H1 (cell line): Measurements from ENCODE around the gene ZNF695. TPM values are rescaled to one million over a fixed set of nuclear protein-coding genes. Genes with fewer than 3 reads are reported as not detected.

Experiments used
- BACH1 ChIP-seq: IDR thresholded peaks from 2 replicates; pipeline ENCODE4 v1.6.1; 2012; ENCODE audit warnings: low read length, improper control_type of control experiment
- CTBP2 ChIP-seq: IDR thresholded peaks from 2 replicates; pipeline ENCODE4 v1.7.0; 2011; ENCODE audit warnings: borderline replicate concordance, mild to moderate bottlenecking, moderate library complexity, mixed read lengths, low read length; ENCODE audit not compliant: insufficient read depth, insufficient read length
- CTCF ChIP-seq, 3 experiments: IDR thresholded peaks; 1 replicate in 2 of 3; 2 replicates in 1 of 3; pipeline versions ENCODE4 v1.5.1 to v1.6.1; 2011; ENCODE audit warnings: low read length in 3 of 3, mild to moderate bottlenecking in 3 of 3, inconsistent platforms in 2 of 3, low read depth in 1 of 3, moderate library complexity in 1 of 3; ENCODE audit not compliant: insufficient read depth in 1 of 3; ENCODE audit errors: control extremely low read depth in 1 of 3
- polyA plus RNA-seq, 7 experiments: library from polyadenylated mRNA; depleted of rRNA in 3 of 7; stranded (reverse) in 5 of 7; unstranded in 2 of 7; fragments of >200 nt in 5 of 7; fragments of 200-250 nt in 2 of 7; gene quantifications; 1 replicate in 5 of 7; 2 replicates in 1 of 7; 4 replicates in 1 of 7; pipeline versions ENCODE4 v1.2.1 to v1.2.3, GENCODE V29; 2011 to 2013; ENCODE audit warnings: missing spikeins in 2 of 7, mixed read lengths in 2 of 7
- total RNA-seq: library from RNA; stranded (reverse); fragmentation: NEBNext Ultra II Directional; extraction: Animal tissue kit (Norgen Biotek cat#: 25700); gene quantifications from 2 replicates; pipeline ENCODE4 v1.2.1, GENCODE V29; 2021

The ZNF695 gene
- total and polyA plus RNA-seq, 2 of the 8 experiments (the other 6 are each of a cell fraction or from before 2014, with no cell fraction given) = 9.2 to 27.0 TPM

- no peak for TF ChIP-seq CTCF (IDR thresholded peaks at IDR 0.05; ENCODE audit: control extremely low read depth in 1 of 3, insufficient read depth in 1 of 3, low read depth in 1 of 3, low read length in 3 of 3)
- TF ChIP-seq CTBP2 = no peak
- TF ChIP-seq BACH1 = no peak
Measured at GRCh38 chr1:247047702-247048101, 39.8 kb upstream of the ZNF695 start (continued).
